HPDE6-E6E7 (cell line): ENCODE data around the gene INSIG1.

Experiments used
- DNase-seq: peaks from one replicate; pipeline ENCODE4 v3.0.0; 2011; ENCODE audit warnings: missing footprints; ENCODE audit errors: extremely low spot score

The INSIG1 gene

DNA sequence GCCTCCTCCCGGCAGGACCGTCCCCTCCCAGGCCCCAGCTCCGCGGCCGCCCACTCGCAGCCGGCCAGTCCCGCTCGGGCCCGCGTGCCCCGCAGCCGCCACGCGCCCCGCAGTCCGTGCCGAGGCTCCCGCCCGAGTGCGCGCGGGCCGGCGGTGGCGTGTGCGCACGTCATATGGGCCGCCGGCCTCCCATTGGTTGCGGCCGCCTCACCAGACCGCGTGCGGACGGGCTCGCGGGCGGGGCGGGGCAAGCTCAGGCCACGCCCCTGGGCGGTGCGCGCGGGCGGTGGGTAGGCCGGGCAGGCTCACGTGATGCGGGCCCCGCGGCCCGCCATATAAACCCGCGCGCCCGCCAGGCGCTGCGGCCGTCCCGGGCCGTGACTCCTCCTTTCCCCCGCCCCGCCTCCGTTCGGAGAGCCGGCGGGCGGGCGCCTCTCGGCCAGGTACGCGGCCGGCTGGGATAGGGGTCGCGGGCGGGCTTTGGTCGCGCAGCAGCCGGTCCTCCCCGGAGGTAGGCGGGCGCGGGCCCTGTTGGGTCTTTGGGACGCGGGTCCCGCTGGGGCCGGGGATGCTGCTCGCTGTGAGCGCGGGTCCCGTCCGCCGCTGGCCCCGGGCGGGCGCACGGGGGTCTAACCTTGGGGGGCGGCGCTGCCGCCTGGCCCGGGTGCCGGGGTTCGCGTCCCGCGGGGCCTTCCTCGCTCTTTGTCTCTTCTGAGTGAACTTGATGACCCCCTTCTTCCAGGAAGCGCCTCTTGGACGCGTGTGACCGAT is at the start of gene INSIG1:
Gene INSIG1, plus strand, starts transcription at position 362 of the 771 bp plus-strand sequence. Its CDS starts 408 bp downstream, at position 770.
- DNase-seq, result peak; percentile 87

GRCh38 chr7:155248366-155248756 is 49.3 kb upstream of the INSIG1 start:
- DNase-seq, result no peak

DNA sequence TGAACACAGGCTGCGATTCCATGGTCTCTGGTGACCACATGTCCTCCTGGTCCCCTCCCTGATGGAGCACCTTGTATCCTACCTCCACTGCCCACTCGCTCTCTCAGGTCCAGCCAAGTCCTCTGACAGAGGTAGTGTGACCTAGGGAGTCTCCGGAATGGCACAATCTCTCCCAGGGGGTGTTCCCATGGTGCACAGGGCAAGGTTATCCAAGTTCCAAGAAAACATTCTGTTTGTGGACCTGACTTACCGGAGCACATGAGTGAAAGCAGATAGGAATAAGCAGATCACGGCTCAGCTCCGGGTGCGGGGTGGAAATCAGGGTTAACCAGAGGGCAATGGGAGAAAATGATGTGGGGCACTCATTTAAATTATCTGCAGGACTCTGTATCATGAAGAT is 45.8 kb upstream of the INSIG1 start:
- no peak for DNase-seq

GRCh38 chr7:155252444-155252887 is 45.2 kb upstream of the INSIG1 start:
- DNase-seq, result no peak

DNA sequence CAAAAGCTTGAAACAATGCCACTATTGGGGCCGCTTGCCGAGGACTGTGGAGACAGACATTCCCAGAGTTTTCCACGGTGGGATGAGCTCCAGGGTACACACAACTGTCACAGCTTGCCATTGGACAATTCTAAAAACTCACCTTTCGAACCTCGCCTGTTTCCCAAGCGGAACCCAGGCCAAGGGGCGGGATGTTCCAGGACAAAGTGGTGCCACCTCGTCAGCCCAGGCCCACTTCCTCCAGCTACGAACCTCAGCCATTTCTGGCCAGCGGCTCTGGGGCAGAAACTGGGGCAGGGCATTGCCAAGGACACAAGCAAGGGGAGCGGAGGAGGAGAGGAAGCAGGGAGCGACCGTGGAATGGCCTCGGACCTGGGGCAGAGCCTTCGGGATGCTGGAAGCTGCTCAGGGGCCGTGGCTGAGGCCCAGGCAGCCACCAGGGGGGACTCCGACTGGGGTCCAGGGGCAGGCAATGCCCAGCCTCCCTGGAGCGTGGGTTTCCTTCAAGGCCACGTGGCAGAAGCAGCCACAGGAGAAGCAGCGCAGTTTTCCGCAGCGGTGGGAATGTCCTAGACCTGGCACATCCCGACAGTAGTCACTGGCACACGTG is 44.7 kb upstream of the INSIG1 start:
- DNase-seq, result no peak

DNA sequence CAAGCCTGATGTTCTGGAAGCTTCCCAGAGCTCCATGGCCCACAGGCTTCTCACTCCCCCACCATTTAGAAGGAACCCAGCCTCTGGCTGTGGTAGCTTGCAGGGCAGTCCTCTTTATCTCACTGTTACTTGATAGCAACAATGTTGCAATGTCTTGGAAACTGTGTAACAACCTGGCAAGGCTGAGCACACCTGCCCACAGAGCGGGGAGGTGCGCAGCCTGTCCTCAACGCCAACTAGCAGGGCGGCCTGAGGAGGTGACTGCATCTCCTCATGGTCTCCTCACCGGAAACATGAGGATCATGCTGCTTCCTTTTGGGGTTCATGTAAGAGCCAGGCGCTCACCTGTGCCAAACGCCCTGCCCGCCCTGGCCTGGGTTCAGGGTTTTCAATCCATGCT is 43.7 kb upstream of the INSIG1 start:
- no peak for DNase-seq

DNA sequence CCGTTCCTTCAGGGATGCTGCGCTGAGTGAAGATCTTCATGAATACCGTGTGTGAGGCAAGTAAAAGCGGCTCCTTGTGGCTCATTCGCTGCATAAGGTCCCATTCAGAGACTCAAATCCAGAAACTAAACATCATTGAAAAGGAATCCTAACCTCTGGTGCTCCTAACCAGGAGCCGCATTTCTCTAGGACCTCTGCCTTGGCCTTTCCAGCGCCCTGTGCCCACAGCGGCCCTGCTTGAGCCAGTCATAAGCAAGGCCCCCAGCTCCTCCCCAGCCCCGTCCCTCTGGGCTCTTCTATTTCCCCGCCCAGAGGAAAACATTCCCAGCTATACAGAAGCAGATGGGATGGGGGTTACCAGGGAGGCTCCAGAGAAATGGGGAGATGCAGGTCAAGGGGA is 42.6 kb upstream of the INSIG1 start:
- DNase-seq, result no peak

- no peak for DNase-seq
Observed at GRCh38 chr7:155255621-155256020, 42.1 kb upstream of the INSIG1 start.

DNA sequence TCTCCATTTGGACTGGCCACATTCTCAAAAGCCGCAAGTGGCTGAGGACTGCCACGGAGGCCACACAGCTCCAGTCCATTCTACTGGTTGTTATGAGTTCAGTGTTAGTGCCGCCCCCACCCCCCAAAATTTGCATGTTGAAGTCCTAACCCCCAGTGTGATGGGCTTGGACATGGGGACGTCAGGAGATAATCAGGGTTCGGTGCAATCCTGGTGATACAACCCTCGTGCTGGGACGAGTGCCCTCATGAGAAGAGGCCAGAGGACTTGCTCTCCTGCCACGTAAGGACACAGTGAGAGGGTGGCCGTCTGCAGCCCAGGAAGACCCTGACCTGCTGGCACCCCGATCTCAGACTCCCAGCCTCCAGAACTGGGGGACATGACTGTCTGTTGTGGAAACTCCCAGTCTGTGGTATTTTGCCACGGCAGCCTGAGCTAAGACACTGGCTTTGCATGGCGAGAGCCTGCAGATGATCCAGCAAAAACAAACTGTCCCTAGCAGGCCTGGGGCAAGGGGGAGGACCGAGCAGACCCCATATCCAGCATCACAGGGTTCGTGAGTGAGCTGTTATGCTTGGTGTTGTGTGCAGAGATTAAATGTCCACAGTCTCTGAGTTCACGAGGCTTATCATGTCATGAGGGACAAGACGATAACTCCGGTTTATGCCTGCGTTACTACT is 41.5 kb upstream of the INSIG1 start:
- DNase-seq, result no peak

GRCh38 chr7:155256761-155257481 is 40.8 kb upstream of the INSIG1 start:
- no peak for DNase-seq

- DNase-seq, result no peak
Observed at GRCh38 chr7:155257482-155258225, 40.0 kb upstream of the INSIG1 start.

- peak; percentile 28 for DNase-seq
Observed at GRCh38 chr7:155258226-155258560, 39.5 kb upstream of the INSIG1 start.

DNA sequence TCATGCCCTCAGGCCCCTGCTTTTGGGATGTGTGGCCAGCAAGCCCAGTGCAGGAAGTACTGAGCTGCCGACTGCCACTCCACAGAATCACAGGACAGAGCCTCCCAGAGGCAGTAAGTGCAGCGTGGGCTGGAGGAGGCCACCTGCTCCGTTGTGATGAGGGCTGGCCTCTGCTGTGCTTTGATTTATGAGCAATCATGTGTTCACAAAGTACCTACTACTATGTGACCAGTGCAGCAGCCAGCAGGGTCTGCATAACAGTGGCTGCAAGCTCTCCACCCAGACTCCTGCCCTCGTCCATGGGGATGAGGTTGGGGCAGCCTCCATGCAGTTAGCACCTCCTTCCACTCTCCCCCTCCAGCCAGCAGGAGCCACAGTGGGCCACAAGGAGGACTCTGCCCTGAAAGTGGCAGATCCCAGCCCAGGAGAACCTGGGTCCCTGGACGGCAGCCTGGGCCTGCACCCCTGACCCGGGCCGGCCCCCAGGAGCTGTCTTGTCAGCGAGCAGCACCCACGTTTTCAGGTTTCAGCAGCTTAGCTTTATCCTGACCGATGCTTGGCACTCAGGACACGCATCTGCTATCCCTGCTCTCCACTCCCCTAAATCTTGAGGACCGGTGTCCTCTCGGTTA is 37.7 kb upstream of the INSIG1 start:
- DNase-seq, result no peak

DNA sequence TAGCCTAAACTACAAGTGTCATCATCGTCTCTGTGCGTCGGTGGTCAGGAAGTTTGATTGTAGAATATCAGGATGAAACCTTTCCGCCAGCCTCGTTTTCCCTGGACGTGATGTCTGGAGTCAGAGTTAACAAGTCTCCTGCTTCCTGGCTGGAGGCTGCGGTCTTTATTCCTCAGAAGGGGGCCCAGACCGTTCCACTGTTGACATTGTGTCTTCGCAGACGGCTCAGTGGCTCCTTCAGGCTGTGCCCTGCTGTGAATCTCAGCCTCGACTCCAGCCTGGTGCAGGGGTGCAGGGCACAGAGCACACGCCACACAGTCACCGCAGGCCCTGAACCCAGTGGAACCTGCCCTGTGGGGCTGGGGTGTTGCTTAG is 37.2 kb upstream of the INSIG1 start:
- no peak for DNase-seq

DNA sequence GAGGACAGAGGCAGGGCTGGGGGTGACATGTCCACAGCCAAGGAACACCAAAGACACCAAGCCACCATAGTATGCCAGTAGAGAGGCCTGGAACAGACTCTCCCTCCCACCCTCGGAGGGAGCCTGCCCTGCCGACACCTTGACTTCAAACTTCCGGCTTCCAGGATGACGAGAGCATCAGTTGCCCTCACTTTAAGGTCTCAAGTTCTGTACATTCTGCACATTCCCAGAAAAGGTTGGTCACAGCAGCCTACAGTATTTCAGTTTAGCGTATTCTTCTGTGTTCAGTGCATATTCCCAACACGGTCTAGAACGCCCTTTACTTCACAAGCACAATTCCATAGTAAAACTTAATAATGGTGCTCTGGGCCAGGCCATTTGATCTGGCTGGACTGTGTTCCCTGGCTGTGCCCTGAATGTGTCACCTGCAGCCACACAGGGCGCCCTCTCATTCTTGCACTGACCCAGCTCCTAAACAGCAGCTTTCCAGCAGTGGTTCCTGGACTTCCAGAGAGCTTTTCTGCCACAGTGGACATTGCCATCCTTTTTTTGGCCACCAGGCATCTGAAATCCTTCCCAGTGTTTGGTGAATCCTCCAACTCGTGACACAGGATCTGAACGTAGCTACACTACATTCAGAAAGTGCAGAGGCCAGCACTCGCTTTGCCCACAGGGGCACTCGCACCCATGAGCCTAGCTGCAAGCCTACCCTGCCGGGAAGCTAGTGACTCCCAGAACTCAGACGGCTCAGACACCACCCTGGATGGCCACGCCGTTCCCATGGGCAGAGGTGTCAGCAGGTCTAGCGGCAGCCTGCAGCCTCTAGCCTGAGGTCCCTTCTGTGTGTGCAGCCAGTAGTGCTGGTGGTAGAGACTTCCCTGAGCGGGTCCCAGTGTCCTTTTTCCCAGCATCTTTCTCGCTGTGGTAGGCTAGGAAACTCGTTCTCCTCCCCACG is 36.4 kb upstream of the INSIG1 start:
- no peak for DNase-seq

GRCh38 chr7:155262031-155262430 is 35.6 kb upstream of the INSIG1 start:
- DNase-seq, result no peak

GRCh38 chr7:155263051-155263450 is 34.6 kb upstream of the INSIG1 start:
- DNase-seq, result no peak

DNA sequence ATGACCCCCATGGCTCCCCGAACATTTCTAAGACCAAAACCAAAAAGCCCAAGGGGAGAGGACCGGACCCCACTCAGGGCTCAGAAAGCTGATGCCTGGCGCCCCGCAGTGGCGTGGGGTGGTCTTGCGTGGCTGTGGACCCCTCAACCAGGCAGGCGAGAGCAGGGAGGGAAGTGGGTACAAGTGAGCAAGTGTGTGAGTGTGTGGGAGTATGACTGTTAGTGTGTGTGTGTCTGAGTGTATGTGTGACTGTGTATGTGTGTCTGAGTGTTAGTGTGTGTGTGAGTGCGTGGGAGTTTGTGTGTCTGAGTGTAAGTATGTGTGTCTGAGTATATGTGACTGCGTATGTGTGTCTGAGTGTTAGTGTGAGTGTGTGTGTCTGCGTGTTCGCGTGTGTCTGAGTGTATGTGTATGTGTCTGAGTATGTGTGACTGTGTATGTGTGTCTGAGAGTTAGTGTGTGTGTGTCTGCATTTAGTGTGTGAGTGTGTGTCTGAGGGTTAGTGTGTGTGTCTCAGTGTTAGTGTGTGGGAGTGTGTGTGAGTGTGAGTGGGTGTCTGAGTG is 34.0 kb upstream of the INSIG1 start:
- no peak for DNase-seq

GRCh38 chr7:155265144-155265543 is 32.5 kb upstream of the INSIG1 start:
- no peak for DNase-seq

DNA sequence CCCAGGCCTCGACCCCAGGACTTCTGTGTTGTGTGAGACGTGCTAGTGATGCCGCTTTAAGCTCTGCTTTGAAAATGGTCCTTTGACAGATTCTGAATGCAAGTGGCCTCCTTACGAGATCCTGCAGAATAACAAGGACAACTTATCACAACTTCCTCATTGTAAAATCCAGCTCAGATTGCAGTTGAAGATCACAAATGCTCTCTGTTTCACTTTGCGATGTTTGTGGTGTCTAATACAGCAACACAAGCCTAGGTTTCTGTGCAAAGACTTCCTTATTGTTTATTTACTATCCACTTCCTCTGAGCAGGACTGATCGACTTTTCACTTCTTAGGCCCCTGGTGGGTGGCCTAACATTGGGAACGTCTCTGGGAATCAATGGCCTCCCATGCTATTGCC is 31.7 kb upstream of the INSIG1 start:
- no peak for DNase-seq
